ENCODE results near the gene C5AR1. TPM values are rescaled to one million over a fixed set of nuclear protein-coding genes. Genes with fewer than 3 reads are reported as not detected.

C5AR1 gene
- total RNA-seq, 1 experiment from 2014 or later = 0.92 TPM

GRCh38 chr19:47319923-47320871, 10.5 kb downstream of the C5AR1 start:
- no TSS peak for BruUV-seq (replicated peaks)
- no peaks in the 10 kb centered on the region for H3K9me3 ChIP-seq (ENCODE audit: low read depth, low read length, poor library complexity, severe bottlenecking)
- H3K36me3 ChIP-seq (ENCODE audit: insufficient read depth, low read length, poor library complexity, severe bottlenecking) = no peaks in the 10 kb centered on the region
- intact Hi-C loops (cut with micrococcal nuclease; ENCODE audit: unreplicated experiment) = no loop called here
- no peak overlapping the region for H3K4me3 ChIP-seq (ENCODE audit: low read depth, low read length, poor library complexity, severe bottlenecking)
- ChIA-PET CTCF (no interaction called here), POLR2A (ENCODE audit: low non-redundant PET) (no interaction called here)
- no peaks in the 10 kb centered on the region for H3K4me1 ChIP-seq (ENCODE audit: insufficient read depth, low read length, poor library complexity, severe bottlenecking)
- no peak overlapping the region for H3K27ac ChIP-seq (ENCODE audit: low read depth, low read length, poor library complexity, severe bottlenecking)
- no peaks in the 10 kb centered on the region for H3K27me3 ChIP-seq (replicated peaks; ENCODE audit: insufficient read depth, low read depth, low read length, poor library complexity)
- TF ChIP-seq CTCF (conservative IDR thresholded peaks at IDR 0.05; ENCODE audit: low read depth, low read length) (no peak), EZH2 (IDR thresholded peaks at IDR 0.05; ENCODE audit: borderline replicate concordance, low read depth, low read length, poor library complexity, severe bottlenecking) (no peak)
- no peak for DNase-seq (ENCODE audit: low spot score)

GRCh38 chr19:47321630-47322029, 12.0 kb downstream of the C5AR1 start:
- no TSS peak for BruUV-seq (replicated peaks)
- Histone ChIP-seq H3K9me3 (ENCODE audit: low read depth, low read length, poor library complexity, severe bottlenecking) (no peaks in the 10 kb centered on the region), H3K4me1 (ENCODE audit: insufficient read depth, low read length, poor library complexity, severe bottlenecking) (no peaks in the 10 kb centered on the region), H3K4me3 (ENCODE audit: low read depth, low read length, poor library complexity, severe bottlenecking) (no peak overlapping the region), H3K36me3 (ENCODE audit: insufficient read depth, low read length, poor library complexity, severe bottlenecking) (no peaks in the 10 kb centered on the region), H3K27me3 (replicated peaks; ENCODE audit: insufficient read depth, low read depth, low read length, poor library complexity) (no peaks in the 10 kb centered on the region), H3K27ac (ENCODE audit: low read depth, low read length, poor library complexity, severe bottlenecking) (no peak overlapping the region)
- ChIA-PET CTCF (interaction anchor here (0.6 kb wide), 1 partner anchor 199 kb away, joined by 4 read pairs; no protein-coding TSS in a partner anchor), POLR2A (ENCODE audit: low non-redundant PET) (no interaction called here)
- TF ChIP-seq CTCF (conservative IDR thresholded peaks at IDR 0.05; ENCODE audit: low read depth, low read length) = no peak
- TF ChIP-seq EZH2 (IDR thresholded peaks at IDR 0.05; ENCODE audit: borderline replicate concordance, low read depth, low read length, poor library complexity, severe bottlenecking) = no peak
- intact Hi-C loops (cut with micrococcal nuclease; ENCODE audit: unreplicated experiment) = no loop called here
- no peak for DNase-seq (ENCODE audit: low spot score)

- no peaks in the 10 kb centered on the region for H3K4me1 ChIP-seq (ENCODE audit: insufficient read depth, low read length, poor library complexity, severe bottlenecking)
- H3K27me3 ChIP-seq (replicated peaks; ENCODE audit: insufficient read depth, low read depth, low read length, poor library complexity) = no peaks in the 10 kb centered on the region
- no peak overlapping the region for H3K4me3 ChIP-seq (ENCODE audit: low read depth, low read length, poor library complexity, severe bottlenecking)
- POLR2A ChIA-PET (ENCODE audit: low non-redundant PET) = no interaction called here
- intact Hi-C loops (cut with micrococcal nuclease; ENCODE audit: unreplicated experiment) = no loop called here
- CTCF ChIA-PET = interaction anchor here (0.6 kb wide), 1 partner anchor 199 kb away, joined by 4 read pairs; no protein-coding TSS in a partner anchor
- H3K36me3 ChIP-seq (ENCODE audit: insufficient read depth, low read length, poor library complexity, severe bottlenecking) = no peaks in the 10 kb centered on the region
- DNase-seq (ENCODE audit: low spot score) = no peak
- H3K9me3 ChIP-seq (ENCODE audit: low read depth, low read length, poor library complexity, severe bottlenecking) = no peaks in the 10 kb centered on the region
- TF ChIP-seq EZH2 (IDR thresholded peaks at IDR 0.05; ENCODE audit: borderline replicate concordance, low read depth, low read length, poor library complexity, severe bottlenecking) (no peak), CTCF (conservative IDR thresholded peaks at IDR 0.05; ENCODE audit: low read depth, low read length) (no peak)
- no TSS peak for BruUV-seq (replicated peaks)
- H3K27ac ChIP-seq (ENCODE audit: low read depth, low read length, poor library complexity, severe bottlenecking) = no peak overlapping the region
Measured at GRCh38 chr19:47322058-47322457, 12.4 kb downstream of the C5AR1 start.
